ENCODE data around the gene DCPS.
"Not testable (repeated sequence)": the region's sequence is repeated elsewhere in the genome, so short reads cannot be mapped to it uniquely, and the experiment has no call there.

DCPS gene

GRCh38 chr11:126281245-126281644 is 22.6 kb upstream of the DCPS start:
- H3K27me3 Mint-ChIP-seq, result no peaks in the 10 kb centered on the region
- H3K36me3 Mint-ChIP-seq, result peaks cover 8% of the 10 kb centered on the region
- H3K4me1 Mint-ChIP-seq, result peaks cover 57% of the 10 kb centered on the region
- H3K27ac Mint-ChIP-seq, result peak overlapping the region; percentile 76
- no peaks in the 10 kb centered on the region for H3K9me3 Mint-ChIP-seq
- peak overlapping the region; percentile 95 for H3K4me3 Mint-ChIP-seq

- peak overlapping the region; percentile 92 for H3K27ac Mint-ChIP-seq
- no peaks in the 10 kb centered on the region for H3K27me3 Mint-ChIP-seq
- H3K36me3 Mint-ChIP-seq, result peaks cover 8% of the 10 kb centered on the region
- no peaks in the 10 kb centered on the region for H3K9me3 Mint-ChIP-seq
- H3K4me3 Mint-ChIP-seq, result peak overlapping the region; percentile 95
- H3K4me1 Mint-ChIP-seq, result peaks cover 58% of the 10 kb centered on the region
Observed at GRCh38 chr11:126281666-126282175, 22.1 kb upstream of the DCPS start.

- Mint-ChIP-seq H3K4me1 (peaks cover 62% of the 10 kb centered on the region), H3K9me3 (no peaks in the 10 kb centered on the region), H3K4me3 (peak overlapping the region; percentile 95), H3K36me3 (peaks cover 7% of the 10 kb centered on the region), H3K27me3 (no peaks in the 10 kb centered on the region), H3K27ac (peak overlapping the region; percentile 92)
Observed at GRCh38 chr11:126282361-126282735, 21.5 kb upstream of the DCPS start.

- peaks cover 2% of the 10 kb centered on the region for H3K36me3 Mint-ChIP-seq
- peak within 1 kb of the TSS; percentile 98 for H3K27ac Mint-ChIP-seq
- peaks cover 62% of the 10 kb centered on the region for H3K4me1 Mint-ChIP-seq
- H3K27me3 Mint-ChIP-seq, result no peaks in the 10 kb centered on the region
- H3K9me3 Mint-ChIP-seq, result no peaks in the 10 kb centered on the region
- peak within 1 kb of the TSS; percentile 99 for H3K4me3 Mint-ChIP-seq
Observed at GRCh38 chr11:126282736-126283591, 20.9 kb upstream of the DCPS start, which contains the start of gene TIRAP. Gene TIRAP, plus strand, starts transcription at chr11:126283093. Its CDS starts 7,802 bp downstream, at chr11:126290895.

GRCh38 chr11:126284829-126285228 is 19.0 kb upstream of the DCPS start:
- H3K27me3 Mint-ChIP-seq, result no peaks in the 10 kb centered on the region
- peaks cover 61% of the 10 kb centered on the region for H3K4me1 Mint-ChIP-seq
- no peaks in the 10 kb centered on the region for H3K9me3 Mint-ChIP-seq
- no peaks in the 10 kb centered on the region for H3K36me3 Mint-ChIP-seq
- peak overlapping the region; percentile 76 for H3K4me3 Mint-ChIP-seq
- peak overlapping the region; percentile 38 for H3K27ac Mint-ChIP-seq

GRCh38 chr11:126288237-126288636 is 15.6 kb upstream of the DCPS start:
- Mint-ChIP-seq H3K4me1 (peaks cover 36% of the 10 kb centered on the region), H3K27ac (no peak overlapping the region), H3K36me3 (no peaks in the 10 kb centered on the region), H3K27me3 (no peaks in the 10 kb centered on the region), H3K4me3 (no peak overlapping the region), H3K9me3 (no peaks in the 10 kb centered on the region)

- peaks cover 6% of the 10 kb centered on the region for H3K36me3 Mint-ChIP-seq
- H3K27me3 Mint-ChIP-seq, result no peaks in the 10 kb centered on the region
- H3K4me3 Mint-ChIP-seq, result no peak overlapping the region
- peaks cover 18% of the 10 kb centered on the region for H3K4me1 Mint-ChIP-seq
- H3K9me3 Mint-ChIP-seq, result no peaks in the 10 kb centered on the region
- no peak overlapping the region for H3K27ac Mint-ChIP-seq
Observed at GRCh38 chr11:126290887-126291286, 13.0 kb upstream of the DCPS start.

- Mint-ChIP-seq H3K27ac (no peak overlapping the region), H3K9me3 (no peaks in the 10 kb centered on the region), H3K36me3 (peaks cover 9% of the 10 kb centered on the region), H3K4me3 (no peak overlapping the region), H3K4me1 (peaks cover 18% of the 10 kb centered on the region), H3K27me3 (no peaks in the 10 kb centered on the region)
Observed at GRCh38 chr11:126293726-126294125, 10.1 kb upstream of the DCPS start.

GRCh38 chr11:126297004-126297403 is 6.9 kb upstream of the DCPS start:
- peaks cover 18% of the 10 kb centered on the region for H3K4me1 Mint-ChIP-seq
- H3K36me3 Mint-ChIP-seq, result peaks cover 9% of the 10 kb centered on the region
- H3K9me3 Mint-ChIP-seq, result no peaks in the 10 kb centered on the region
- no peak overlapping the region for H3K27ac Mint-ChIP-seq
- no peaks in the 10 kb centered on the region for H3K27me3 Mint-ChIP-seq
- no peak overlapping the region for H3K4me3 Mint-ChIP-seq

GRCh38 chr11:126304457-126305075 is 706 bp downstream of the DCPS start:
- Mint-ChIP-seq H3K4me3 (peak overlapping the region; percentile 99), H3K27ac (peak overlapping the region; percentile 94), H3K27me3 (no peaks in the 10 kb centered on the region), H3K36me3 (peaks cover 4% of the 10 kb centered on the region), H3K4me1 (peaks cover 43% of the 10 kb centered on the region), H3K9me3 (no peaks in the 10 kb centered on the region)

- H3K4me1 Mint-ChIP-seq, result peaks cover 53% of the 10 kb centered on the region
- H3K4me3 Mint-ChIP-seq, result peak overlapping the region; percentile 81
- peak overlapping the region; percentile 88 for H3K27ac Mint-ChIP-seq
- H3K36me3 Mint-ChIP-seq, result peaks cover 6% of the 10 kb centered on the region
- no peaks in the 10 kb centered on the region for H3K27me3 Mint-ChIP-seq
- H3K9me3 Mint-ChIP-seq, result no peaks in the 10 kb centered on the region
Observed at GRCh38 chr11:126305699-126306098, 1.8 kb downstream of the DCPS start.

GRCh38 chr11:126307706-126308105 is 3.8 kb downstream of the DCPS start:
- Mint-ChIP-seq H3K4me3 (peak overlapping the region; percentile 5), H3K36me3 (peaks cover 6% of the 10 kb centered on the region), H3K27me3 (no peaks in the 10 kb centered on the region), H3K4me1 (peaks cover 63% of the 10 kb centered on the region), H3K27ac (peak overlapping the region; percentile 11), H3K9me3 (no peaks in the 10 kb centered on the region)

- Mint-ChIP-seq H3K27me3 (no peaks in the 10 kb centered on the region), H3K9me3 (no peaks in the 10 kb centered on the region), H3K36me3 (peaks cover 6% of the 10 kb centered on the region), H3K4me1 (peaks cover 59% of the 10 kb centered on the region), H3K4me3 (no peak overlapping the region), H3K27ac (no peak overlapping the region)
Observed at GRCh38 chr11:126308271-126308671, 4.4 kb downstream of the DCPS start.

GRCh38 chr11:126308771-126309170 is 4.9 kb downstream of the DCPS start:
- not testable (repeated sequence) for H3K4me3 Mint-ChIP-seq, H3K9me3 Mint-ChIP-seq, H3K36me3 Mint-ChIP-seq, H3K27ac Mint-ChIP-seq, H3K27me3 Mint-ChIP-seq
- peaks cover 57% of the 10 kb centered on the region for H3K4me1 Mint-ChIP-seq

GRCh38 chr11:126310200-126310991 is 6.5 kb downstream of the DCPS start:
- Mint-ChIP-seq H3K4me3 (no peak overlapping the region), H3K27me3 (no peaks in the 10 kb centered on the region), H3K36me3 (peaks cover 14% of the 10 kb centered on the region), H3K9me3 (no peaks in the 10 kb centered on the region), H3K4me1 (peaks cover 46% of the 10 kb centered on the region), H3K27ac (peak overlapping the region; percentile 36)

All from activated naive CD4-positive, alpha-beta T cell treated with anti-CD3 and anti-CD28 coated beads, Interleukin-2, amount 50 U/mL, for 24 hours (primary cell).